K562 (cell line): ENCODE results near the gene RPL22L1. TPM values are rescaled to one million over a fixed set of nuclear protein-coding genes. Genes with fewer than 3 reads are reported as not detected.

Experiments
- DEAF1 ChIP-seq: fragments of 450-650 bp; formaldehyde crosslinking; IDR thresholded peaks from 2 replicates; pipeline ENCODE4 v1.4.0; 2020; ENCODE audit warnings: mild to moderate bottlenecking, moderate library complexity
- DLX4 ChIP-seq: fragments of 250-450 bp; sonication (Bioruptor Pico); IDR thresholded peaks from 2 replicates; pipeline ENCODE4 v1.6.1; 2021; ENCODE audit warnings: mild to moderate bottlenecking
- GABPA ChIP-seq: fragments of 200-800 bp; sonication (Bioruptor generic); conservative IDR thresholded peaks from 2 replicates; pipeline ENCODE4 v1.6.1; 2016; ENCODE audit warnings: low read depth, missing genetic modification characterization, missing compliant biosample characterization
- KAT8 ChIP-seq: fragments of 450-650 bp; IDR thresholded peaks from 2 replicates; pipeline ENCODE4 v1.6.1; 2016; ENCODE audit warnings: low read depth, mild to moderate bottlenecking
- RAD51 ChIP-seq: fragments of 450-650 bp; IDR thresholded peaks from 2 replicates; pipeline ENCODE4 v1.7.1; 2016; ENCODE audit warnings: low read depth, mild to moderate bottlenecking, borderline replicate concordance
- SFPQ ChIP-seq: fragments of 200-400 bp; formaldehyde crosslinking; IDR thresholded peaks from 2 replicates; pipeline ENCODE4 v1.6.1; 2017; ENCODE audit warnings: mild to moderate bottlenecking, low read depth, low read length, moderate library complexity
- SMARCC2 ChIP-seq: fragments of 450-650 bp; IDR thresholded peaks from 2 replicates; pipeline ENCODE4 v1.6.1; 2017; ENCODE audit warnings: antibody characterized with exemption, moderate library complexity, mild to moderate bottlenecking, low read depth
- ZBTB11 ChIP-seq, 3 experiments: fragments of 200-800 bp in 1 of 3; fragments of 250-450 bp in 1 of 3; fragments of 450-650 bp in 1 of 3; sonication (Bioruptor Pico) in 1 of 3; sonication (Bioruptor generic) in 1 of 3; formaldehyde crosslinking in 1 of 3; IDR thresholded peaks; 2 replicates each; pipeline versions ENCODE4 v1.6.1 to v1.8.0; 2016 to 2022; ENCODE audit warnings: mild to moderate bottlenecking in 2 of 3, missing genetic modification characterization in 2 of 3, missing compliant biosample characterization in 1 of 3, moderate library complexity in 1 of 3
- ZBTB2 ChIP-seq: fragments of 450-650 bp; IDR thresholded peaks from 2 replicates; pipeline ENCODE4 v1.6.1; 2016; ENCODE audit warnings: antibody characterized with exemption
- ZNF707 ChIP-seq: fragments of 250-450 bp; sonication (Bioruptor Pico); conservative IDR thresholded peaks from 2 replicates; pipeline ENCODE4 v1.8.0; 2022; ENCODE audit warnings: inconsistent platforms, mild to moderate bottlenecking, moderate library complexity
- ZNF75A ChIP-seq: fragments of 450-650 bp; formaldehyde crosslinking; IDR thresholded peaks from 2 replicates; pipeline ENCODE4 v1.4.0; 2020; ENCODE audit warnings: mild to moderate bottlenecking
- polyA plus RNA-seq, 8 experiments: library from polyadenylated mRNA; depleted of rRNA in 4 of 8; stranded (reverse) in 5 of 8; unstranded in 3 of 8; fragments of >200 nt; fragmentation: Nextera tagmentation in 2 of 8; fragmentation: Illumina TruSeq in 1 of 8; extraction: Ambion mirVana in 2 of 8; extraction: Trizol in 1 of 8; gene quantifications; 2 replicates each; pipeline versions ENCODE4 v1.2.1 to v1.2.3, GENCODE V29; 2011 to 2014; ENCODE audit warnings: inconsistent platforms in 1 of 8, missing spikeins in 1 of 8
- total RNA-seq, 7 experiments: library from RNA; depleted of rRNA in 6 of 7; stranded (reverse); fragments of >200 nt in 6 of 7; fragmentation: Illumina TruSeq in 2 of 7; extraction: Trizol in 2 of 7; gene quantifications; 2 replicates each; pipeline versions ENCODE4 v1.2.1 to v1.2.3, GENCODE V29; 2011 to 2021; ENCODE audit warnings: low replicate concordance in 1 of 7

Gene RPL22L1
- total and polyA plus RNA-seq, 9 of the 15 experiments (the other 6 are each of a cell fraction or from before 2014, with no cell fraction given), result 53.9 to 198 (median 108) TPM

- TF ChIP-seq ZNF707 (no peak), KAT8 (no peak), DLX4 (CRISPR knock-in tag) (no peak), SFPQ (no peak), DEAF1 (CRISPR knock-in tag) (no peak), ZBTB11 (CRISPR knock-in tag; IDR thresholded peaks at IDR 0.05) (0 out of 6 replicates have a peak, but pooled peaks of 1 of the 3 experiments have one; percentile 48), RAD51 (peak; percentile 97), SMARCC2 (no peak), ZBTB2 (no peak), GABPA (tag) (peak; percentile 88), ZNF75A (CRISPR knock-in tag) (no peak)
Measured at GRCh38 chr3:170908235-170909116, 38.5 kb upstream of the RPL22L1 start, which contains the start of gene EIF5A2 (continued).
